Testis (tissue), 2 donors: ENCODE data around the gene F8.

Experiments
- CTCF ChIP-seq, 3 experiments: fragments of 450-650 bp in 2 of 3; fragments of 200-600 bp in 1 of 3; sonication (generic) in 1 of 3; IDR thresholded peaks; one replicate each; pipeline ENCODE4 v1.5.1; 2016 to 2019; ENCODE audit warnings: antibody characterized with exemption in 3 of 3, mild to moderate bottlenecking in 2 of 3, moderate library complexity in 1 of 3
- POLR2A ChIP-seq: fragments of 450-650 bp; IDR thresholded peaks from one replicate; pipeline ENCODE4 v1.6.1; 2017; ENCODE audit warnings: antibody characterized with exemption, mild to moderate bottlenecking, moderate library complexity

DNA sequence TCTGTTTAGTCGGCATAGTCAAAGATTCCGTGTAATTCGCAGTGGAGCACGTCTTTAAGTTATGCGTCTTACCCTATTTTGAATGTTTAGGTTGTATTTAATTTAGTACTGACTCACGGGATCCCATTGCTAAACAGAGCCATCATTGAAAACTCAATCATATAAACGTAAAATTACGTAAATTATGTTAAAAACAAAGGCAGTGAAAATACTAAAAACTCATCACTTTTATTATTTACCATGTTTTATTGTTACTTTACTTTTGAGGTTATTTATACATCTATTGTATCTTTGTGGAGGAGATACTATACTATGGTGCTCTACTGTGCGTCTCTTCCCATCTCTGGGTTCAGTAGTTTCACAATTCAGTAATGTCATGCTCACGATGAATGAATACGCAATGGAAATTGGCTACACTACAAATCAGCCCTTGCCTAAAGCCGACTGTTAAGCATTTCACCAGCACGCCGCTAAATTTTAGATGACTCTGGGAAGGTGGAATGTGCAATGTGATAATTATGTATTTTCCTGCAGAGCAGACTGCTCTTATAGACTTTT lies 5.1 kb upstream of the F8 start:
- no peak for TF ChIP-seq CTCF (IDR thresholded peaks at IDR 0.05)
- peak; percentile 11 for TF ChIP-seq POLR2A
